OCI-LY7 (cell line): ENCODE data around the gene GALNT11. TPM values are rescaled to one million over a fixed set of nuclear protein-coding genes. Genes with fewer than 3 reads are reported as not detected.
"Not testable (repeated sequence)": the region's sequence is repeated elsewhere in the genome, so short reads cannot be mapped to it uniquely, and the experiment has no call there.

Experiments used
- BruUV-seq: library from RNA; stranded (reverse); fragments of 400-500 nt; replicated peaks from 2 replicates; lab custom pipeline; 2021; lab: Mats Ljungman, UMichigan
- CTCF ChIA-PET: fragments of 300-600 bp; sonication (Branson Sonifier 250); formaldehyde crosslinking; loops from one replicate; lab custom pipeline; 2022; ENCODE audit warnings: antibody characterized with exemption; ENCODE audit not compliant: unreplicated experiment; lab: Charles Lee
- POLR2A ChIA-PET: fragments of 300-600 bp; sonication (Branson Sonifier 250); formaldehyde crosslinking; loops from one replicate; lab custom pipeline; 2022; ENCODE audit warnings: antibody characterized with exemption; lab: Charles Lee
- DNase-seq: peaks from one replicate; pipeline ENCODE4 v3.0.0-alpha.2; 2015; ENCODE audit warnings: low spot score
- H2AFZ ChIP-seq: fragments of 200-600 bp; sonication (generic), shearing (Covaris generic); 2 replicates; pipeline ENCODE4 v1.6.1; 2014; ENCODE audit warnings: mild to moderate bottlenecking, antibody characterized with exemption, low read length, moderate library complexity
- H3K27ac ChIP-seq: fragments of 200-600 bp; sonication (generic); 2 replicates; pipeline ENCODE4 v1.5.1; 2014; ENCODE audit warnings: mixed run types, low read depth, mild to moderate bottlenecking, moderate library complexity, low read length, inconsistent platforms; ENCODE audit not compliant: poor library complexity, severe bottlenecking
- H3K36me3 ChIP-seq: fragments of 200-600 bp; sonication (generic); 2 replicates; pipeline ENCODE4 v1.6.1; 2014; ENCODE audit warnings: mild to moderate bottlenecking, antibody characterized with exemption, low read length, moderate library complexity, mixed read lengths; ENCODE audit not compliant: insufficient read depth
- H3K4me1 ChIP-seq: fragments of 200-600 bp; sonication (generic); 2 replicates; pipeline ENCODE4 v1.5.1; 2014; ENCODE audit warnings: mild to moderate bottlenecking, low read length; ENCODE audit not compliant: insufficient read depth, poor library complexity, severe bottlenecking
- H3K4me2 ChIP-seq: fragments of 200-600 bp; sonication (generic); 2 replicates; pipeline ENCODE4 v1.6.1; 2014; ENCODE audit warnings: mild to moderate bottlenecking, low read length
- H3K4me3 ChIP-seq: fragments of 200-600 bp; sonication (generic); 2 replicates; pipeline ENCODE4 v1.5.1; 2014; ENCODE audit warnings: mild to moderate bottlenecking, low read depth, low read length; ENCODE audit not compliant: poor library complexity, severe bottlenecking
- H3K79me2 ChIP-seq: fragments of 200-600 bp; sonication (generic); 2 replicates; pipeline ENCODE4 v1.6.1; 2016; ENCODE audit warnings: low read depth, mild to moderate bottlenecking, low read length, moderate library complexity, mixed read lengths; ENCODE audit not compliant: insufficient read depth
- H3K9me2 ChIP-seq: fragments of 200-600 bp; sonication (generic); 2 replicates; pipeline ENCODE4 v1.6.1; 2016; ENCODE audit warnings: mild to moderate bottlenecking, low read length, mixed read lengths; ENCODE audit not compliant: insufficient read depth
- H3K9me3 ChIP-seq: fragments of 200-600 bp; sonication (generic); 2 replicates; pipeline ENCODE4 v1.6.1; 2014; ENCODE audit warnings: mild to moderate bottlenecking, mixed run types, low read length, mixed read lengths
- H4K20me1 ChIP-seq: fragments of 200-600 bp; sonication (generic); 2 replicates; pipeline ENCODE4 v1.6.1; 2014; ENCODE audit warnings: mild to moderate bottlenecking, antibody characterized with exemption, low read length, moderate library complexity, mixed read lengths; ENCODE audit not compliant: insufficient read depth
- EZH2phosphoT487 ChIP-seq: fragments of 200-600 bp; sonication (generic); IDR thresholded peaks from 2 replicates; pipeline ENCODE4 v1.6.1; 2018; ENCODE audit warnings: low read depth, borderline replicate concordance, mild to moderate bottlenecking, mixed run types, antibody characterized with exemption, low read length, moderate library complexity, mixed read lengths
- intact Hi-C: fragments of 100-400 bp; cut with micrococcal nuclease; formaldehyde crosslinking; loops from one replicate; pipeline ENCODE4 v1.10.0; 2022; ENCODE audit not compliant: unreplicated experiment
- total RNA-seq, 2 experiments: library from RNA; depleted of rRNA in 1 of 2; stranded (reverse); fragments of >200 nt in 1 of 2; shearing (Covaris generic) in 1 of 2; gene quantifications; 2 replicates each; pipeline ENCODE4 v1.2.3, GENCODE V29; 2014 to 2022
- TF ChIP-seq, protein P1 (sequence below): fragments of 200-600 bp; sonication (generic); conservative IDR thresholded peaks from 2 replicates; pipeline ENCODE4 v1.5.1; 2014; ENCODE audit warnings: mild to moderate bottlenecking, antibody characterized with exemption, low read length, moderate library complexity, mixed read lengths

GALNT11 gene
- total RNA-seq, 2 experiments from 2014 or later: not detected

DNA sequence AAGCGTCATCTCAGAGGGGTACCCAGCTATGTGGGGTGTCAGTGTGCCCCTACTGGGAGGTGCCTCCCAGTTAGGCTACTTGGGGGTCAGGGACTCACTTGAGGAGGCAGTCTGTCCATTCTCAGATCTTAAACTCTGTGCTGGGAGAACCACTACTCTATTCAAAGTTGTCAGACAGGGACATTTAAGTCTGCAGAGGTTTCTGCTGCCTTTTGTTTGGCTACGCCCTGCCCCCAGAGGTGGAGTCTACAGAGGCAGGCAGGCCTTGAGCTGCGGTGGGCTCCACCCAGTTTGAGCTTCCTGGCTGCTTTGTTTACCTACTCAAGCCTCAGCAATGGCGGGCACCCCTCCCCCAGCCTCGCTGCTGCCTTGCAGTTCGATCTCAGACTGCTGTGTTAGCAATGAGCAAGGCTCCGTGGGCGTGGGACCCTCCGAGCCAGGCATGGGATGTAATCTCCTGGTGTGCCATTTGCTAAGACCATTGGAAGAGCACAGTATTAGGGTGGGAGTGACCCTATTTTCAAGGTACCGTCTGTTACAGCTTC lies 40.4 kb downstream of the GALNT11 start:
- BruUV-seq, H3K9me3 ChIP-seq, H3K27ac ChIP-seq, H4K20me1 ChIP-seq, H3K79me2 ChIP-seq, H3K36me3 ChIP-seq, H3K4me3 ChIP-seq, H3K4me1 ChIP-seq, H2AFZ ChIP-seq, CTCF ChIA-PET, H3K4me2 ChIP-seq, POLR2A ChIA-PET, DNase-seq, H3K9me2 ChIP-seq, intact Hi-C loops: not testable (repeated sequence)

- no peak for TF ChIP-seq EZH2phosphoT487
- TF ChIP-seq, protein P1, sequence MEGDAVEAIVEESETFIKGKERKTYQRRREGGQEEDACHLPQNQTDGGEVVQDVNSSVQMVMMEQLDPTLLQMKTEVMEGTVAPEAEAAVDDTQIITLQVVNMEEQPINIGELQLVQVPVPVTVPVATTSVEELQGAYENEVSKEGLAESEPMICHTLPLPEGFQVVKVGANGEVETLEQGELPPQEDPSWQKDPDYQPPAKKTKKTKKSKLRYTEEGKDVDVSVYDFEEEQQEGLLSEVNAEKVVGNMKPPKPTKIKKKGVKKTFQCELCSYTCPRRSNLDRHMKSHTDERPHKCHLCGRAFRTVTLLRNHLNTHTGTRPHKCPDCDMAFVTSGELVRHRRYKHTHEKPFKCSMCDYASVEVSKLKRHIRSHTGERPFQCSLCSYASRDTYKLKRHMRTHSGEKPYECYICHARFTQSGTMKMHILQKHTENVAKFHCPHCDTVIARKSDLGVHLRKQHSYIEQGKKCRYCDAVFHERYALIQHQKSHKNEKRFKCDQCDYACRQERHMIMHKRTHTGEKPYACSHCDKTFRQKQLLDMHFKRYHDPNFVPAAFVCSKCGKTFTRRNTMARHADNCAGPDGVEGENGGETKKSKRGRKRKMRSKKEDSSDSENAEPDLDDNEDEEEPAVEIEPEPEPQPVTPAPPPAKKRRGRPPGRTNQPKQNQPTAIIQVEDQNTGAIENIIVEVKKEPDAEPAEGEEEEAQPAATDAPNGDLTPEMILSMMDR: no peak
- Histone ChIP-seq H3K4me2 (no peak overlapping the region), H3K9me2 (no peaks in the 10 kb centered on the region), H3K9me3 (no peaks in the 10 kb centered on the region), H3K79me2 (no peaks in the 10 kb centered on the region), H3K4me3 (no peak overlapping the region), H3K36me3 (no peaks in the 10 kb centered on the region), H3K27ac (no peak overlapping the region), H4K20me1 (no peaks in the 10 kb centered on the region), H3K4me1 (no peaks in the 10 kb centered on the region), H2AFZ (no peak overlapping the region)
- CTCF ChIA-PET: no interaction called here
- DNase-seq: no peak
- POLR2A ChIA-PET: interaction anchor here (0.5 kb wide), 1 partner anchor 58 kb away, joined by 4 read pairs; no protein-coding TSS in a partner anchor
- intact Hi-C loops: no loop called here
- BruUV-seq: no TSS peak
Observed at GRCh38 chr7:152072421-152072820, 46.9 kb downstream of the GALNT11 start.

DNA sequence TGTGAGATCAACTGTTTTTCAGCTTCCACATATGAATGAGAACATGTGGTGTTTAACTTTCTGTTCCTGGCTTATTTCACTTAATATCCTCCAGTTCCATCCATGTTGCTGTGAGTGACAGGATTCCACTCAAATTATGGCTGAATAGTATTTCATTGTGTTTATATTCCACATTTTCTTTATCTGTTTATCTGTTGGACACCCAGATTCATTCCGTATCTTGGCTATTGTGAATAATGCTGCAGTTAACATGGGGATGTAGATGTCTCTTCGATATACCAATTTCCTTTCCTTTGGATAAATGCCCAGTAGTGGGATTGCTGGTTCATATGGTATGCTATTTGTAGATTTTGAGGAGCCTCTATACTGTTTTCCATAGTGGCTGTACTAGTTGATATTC lies 47.9 kb downstream of the GALNT11 start:
- TF ChIP-seq EZH2phosphoT487: no peak
- TF ChIP-seq, protein P1: no peak
- DNase-seq: no peak
- no TSS peak for BruUV-seq

More for the DNA sequence above, 47.9 kb downstream of the GALNT11 start:
- no peak overlapping the region for H3K4me3 ChIP-seq
- H3K27ac ChIP-seq: no peak overlapping the region
- no peaks in the 10 kb centered on the region for H3K4me1 ChIP-seq
- H3K79me2 ChIP-seq: no peaks in the 10 kb centered on the region
- H3K9me2 ChIP-seq: no peaks in the 10 kb centered on the region
- intact Hi-C loops: no loop called here
- H3K4me2 ChIP-seq: no peak overlapping the region
- no peaks in the 10 kb centered on the region for H3K36me3 ChIP-seq
- no peaks in the 10 kb centered on the region for H4K20me1 ChIP-seq
- ChIA-PET CTCF (no interaction called here), POLR2A (no interaction called here)
- H2AFZ ChIP-seq: no peak overlapping the region
- H3K9me3 ChIP-seq: no peaks in the 10 kb centered on the region
